D721Med (cell line): ENCODE results near the gene ATXN7L1.

ENCODE experiments used
- DNase-seq: peaks from one replicate; pipeline ENCODE4 v3.0.0; 2011; ENCODE audit warnings: low spot score; ENCODE audit not compliant: insufficient read length
- FAIRE-seq: peaks from 2 replicates; lab custom pipeline; 2011; peaks lifted over from hg19 to GRCh38; lab: Jason Lieb, UNC
- TF ChIP-seq, protein P1 (sequence below): IDR thresholded peaks from 2 replicates; pipeline ENCODE4 v1.5.1; 2012; ENCODE audit warnings: mild to moderate bottlenecking, control low read depth; ENCODE audit not compliant: insufficient read depth; ENCODE audit errors: missing control alignments

ATXN7L1 gene

DNA sequence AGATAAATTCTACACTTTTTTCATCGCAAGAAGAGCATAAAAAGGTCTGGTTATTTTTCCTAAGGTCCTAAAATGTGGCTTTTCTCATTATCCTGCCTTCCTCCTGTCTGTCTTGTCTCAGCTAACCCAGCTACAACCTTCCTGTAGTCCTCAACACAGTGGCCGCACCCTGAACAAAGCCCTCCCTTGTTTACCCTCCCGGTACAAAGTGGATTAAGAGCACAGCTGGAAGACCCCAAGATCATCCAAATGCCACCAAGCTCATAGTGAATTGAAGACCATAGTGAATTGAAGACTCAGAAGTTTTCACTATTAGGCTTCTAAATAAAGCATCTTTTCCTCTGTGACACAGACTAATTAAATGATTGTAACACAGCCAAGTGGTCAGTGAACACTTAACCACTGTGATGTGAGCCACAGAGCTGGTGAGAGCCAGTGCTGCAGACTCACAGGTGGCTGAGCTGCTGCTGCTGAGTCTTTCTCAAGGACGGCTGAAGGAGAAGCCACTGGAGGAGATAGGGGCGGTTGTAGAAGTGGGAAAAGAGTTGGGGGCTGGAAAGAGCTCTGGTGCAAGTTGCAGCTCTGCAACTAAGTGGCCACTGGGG is 123.6 kb downstream of the ATXN7L1 start:
- DNase-seq: no peak
- TF ChIP-seq, protein P1, sequence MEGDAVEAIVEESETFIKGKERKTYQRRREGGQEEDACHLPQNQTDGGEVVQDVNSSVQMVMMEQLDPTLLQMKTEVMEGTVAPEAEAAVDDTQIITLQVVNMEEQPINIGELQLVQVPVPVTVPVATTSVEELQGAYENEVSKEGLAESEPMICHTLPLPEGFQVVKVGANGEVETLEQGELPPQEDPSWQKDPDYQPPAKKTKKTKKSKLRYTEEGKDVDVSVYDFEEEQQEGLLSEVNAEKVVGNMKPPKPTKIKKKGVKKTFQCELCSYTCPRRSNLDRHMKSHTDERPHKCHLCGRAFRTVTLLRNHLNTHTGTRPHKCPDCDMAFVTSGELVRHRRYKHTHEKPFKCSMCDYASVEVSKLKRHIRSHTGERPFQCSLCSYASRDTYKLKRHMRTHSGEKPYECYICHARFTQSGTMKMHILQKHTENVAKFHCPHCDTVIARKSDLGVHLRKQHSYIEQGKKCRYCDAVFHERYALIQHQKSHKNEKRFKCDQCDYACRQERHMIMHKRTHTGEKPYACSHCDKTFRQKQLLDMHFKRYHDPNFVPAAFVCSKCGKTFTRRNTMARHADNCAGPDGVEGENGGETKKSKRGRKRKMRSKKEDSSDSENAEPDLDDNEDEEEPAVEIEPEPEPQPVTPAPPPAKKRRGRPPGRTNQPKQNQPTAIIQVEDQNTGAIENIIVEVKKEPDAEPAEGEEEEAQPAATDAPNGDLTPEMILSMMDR: no peak
- no peak for FAIRE-seq

DNA sequence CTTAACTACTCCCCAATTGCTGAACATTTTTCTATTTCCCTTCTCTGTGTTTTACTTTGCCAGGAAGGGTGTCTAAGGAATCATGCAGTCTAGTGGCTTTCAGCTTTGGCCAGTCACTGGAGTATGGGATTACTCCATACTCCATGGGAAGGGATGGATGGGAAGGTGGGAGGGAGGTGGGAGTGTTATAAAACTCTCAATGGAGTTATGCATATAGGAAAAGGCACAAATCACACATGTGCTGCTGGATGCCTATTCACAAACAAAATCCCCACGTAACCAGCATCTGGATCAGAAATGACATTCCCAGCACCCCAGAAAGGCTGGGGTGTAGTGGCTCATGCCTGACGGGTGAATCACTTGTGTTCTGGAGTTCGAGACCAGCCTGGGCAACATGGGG is 125.3 kb downstream of the ATXN7L1 start:
- TF ChIP-seq, protein P1: no peak
- FAIRE-seq (no peak), DNase-seq (no peak)

DNA sequence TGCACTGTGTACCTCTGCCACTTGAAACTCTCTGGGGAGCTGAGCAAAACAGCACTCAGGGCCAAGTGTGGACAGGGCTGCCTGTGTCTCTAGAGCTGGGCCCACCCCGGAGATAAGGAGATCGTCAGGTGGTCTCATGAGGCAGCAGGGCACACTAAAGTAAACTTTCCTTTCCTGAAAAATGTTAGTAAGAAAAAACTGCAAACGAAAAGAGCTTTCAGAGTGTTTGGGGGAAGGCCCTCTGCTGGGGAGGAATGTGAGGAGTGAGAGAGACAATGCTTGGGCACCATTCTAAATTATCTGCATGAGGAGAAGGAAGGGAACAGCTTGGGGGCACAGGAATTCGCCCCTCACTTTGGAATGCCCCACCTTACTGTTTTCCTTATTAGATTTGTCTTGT is 127.7 kb downstream of the ATXN7L1 start:
- TF ChIP-seq, protein P1: no peak
- no peak for DNase-seq
- FAIRE-seq: no peak

DNA sequence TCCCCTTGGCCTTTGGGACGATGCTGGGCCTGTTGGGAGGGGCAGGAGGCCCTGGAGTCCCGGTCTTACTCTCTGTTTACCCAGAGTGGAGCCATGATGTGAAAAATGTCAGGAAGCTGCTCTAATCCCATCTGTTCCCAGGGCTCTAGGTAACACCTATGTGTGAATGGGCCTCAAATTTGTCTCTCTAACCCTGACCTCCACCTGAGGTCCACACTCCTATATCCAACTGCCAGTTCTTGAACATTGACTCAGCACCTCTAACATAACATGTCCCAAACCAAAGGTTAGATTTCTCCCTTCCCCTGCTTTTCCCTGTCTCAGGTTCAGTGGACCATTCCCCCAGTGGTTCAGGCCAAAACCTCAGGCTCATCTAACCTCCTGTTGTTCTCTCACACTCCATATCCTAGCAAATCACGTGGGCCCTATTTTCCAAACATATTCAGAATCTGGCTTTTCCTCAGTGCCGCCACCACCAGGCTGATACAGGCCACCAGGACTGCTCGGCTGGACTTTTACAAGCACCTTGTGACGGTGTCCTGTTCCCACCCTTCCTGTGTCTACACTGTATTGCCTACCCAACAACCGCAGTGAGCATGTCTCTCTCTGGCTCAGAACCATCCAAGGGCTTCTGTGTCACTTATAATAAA is 130.6 kb downstream of the ATXN7L1 start:
- DNase-seq (no peak), FAIRE-seq (no peak)
- TF ChIP-seq, protein P1: no peak

DNA sequence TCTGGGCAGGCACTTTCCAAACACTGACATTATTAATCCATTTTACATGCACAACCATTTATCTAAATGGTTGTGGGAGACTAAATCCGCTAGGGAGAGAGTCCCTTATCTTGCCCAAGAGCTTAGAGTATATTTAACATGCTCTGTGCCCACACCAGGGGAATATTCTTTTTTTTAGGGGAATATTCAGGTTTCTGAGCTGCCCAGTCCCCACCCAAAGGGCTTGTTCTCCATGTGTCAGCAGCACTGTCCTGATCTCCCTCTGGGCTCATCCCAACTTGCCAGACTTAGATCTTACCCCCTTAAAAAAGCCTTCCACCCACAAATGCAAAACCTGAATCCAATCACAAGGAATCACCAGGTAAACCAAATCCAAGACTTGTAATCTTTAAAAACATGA is 132.1 kb downstream of the ATXN7L1 start:
- FAIRE-seq: no peak
- TF ChIP-seq, protein P1: no peak
- DNase-seq: no peak

DNA sequence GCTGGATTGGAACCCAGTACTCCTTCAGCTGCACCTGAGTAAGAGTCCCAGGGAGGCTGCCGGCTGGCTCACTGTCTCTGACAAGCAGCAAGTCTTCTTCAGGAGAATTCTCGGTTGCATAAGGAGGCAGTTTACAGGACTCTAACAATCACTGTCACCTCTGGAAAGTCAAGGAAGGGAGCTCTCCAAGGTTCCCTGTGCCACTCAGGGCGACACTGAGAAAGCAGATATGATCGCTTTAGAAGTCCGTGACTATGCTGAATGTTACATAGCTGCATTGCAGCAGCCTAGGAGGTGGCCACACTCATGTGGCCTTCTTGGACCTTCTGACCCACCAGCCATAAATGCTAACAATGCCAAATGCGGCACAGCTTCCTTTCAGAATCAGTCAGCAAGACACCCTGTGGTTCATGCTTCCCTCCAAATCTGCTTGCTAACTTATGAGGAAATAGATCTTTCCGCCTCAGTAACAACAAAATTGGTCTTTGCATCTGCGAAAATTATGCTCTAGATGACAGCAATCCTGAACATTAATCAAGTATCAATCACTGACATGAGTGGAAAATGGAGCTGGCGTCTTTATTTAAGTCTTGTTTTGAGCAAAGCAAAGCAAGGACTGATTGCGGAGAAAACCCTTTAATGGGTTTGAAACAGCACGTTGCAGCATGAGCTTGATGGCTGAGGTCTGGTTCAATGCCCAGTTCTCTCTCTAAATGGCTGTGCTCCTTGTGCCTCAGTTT is 132.9 kb downstream of the ATXN7L1 start:
- TF ChIP-seq, protein P1: no peak
- DNase-seq (no peak), FAIRE-seq (no peak)
